A549 (cell line): Measurements from ENCODE around the gene B4GALT1. TPM values are rescaled to one million over a fixed set of nuclear protein-coding genes. Genes with fewer than 3 reads are reported as not detected.

Experiments
- ATAC-seq, 2 experiments: fragments of 200-7000 bp in 1 of 2; fragments of >200 bp in 1 of 2; cut with Nextera tagmentation in 1 of 2; cut with Tn5 transposase in 1 of 2; 3 replicates each; pipeline versions ENCODE4 v1.8.0 to v1.9.1; 2018 to 2020; ENCODE audit warnings: mild to moderate bottlenecking in 1 of 2, moderate library complexity in 1 of 2
- CTCF ChIA-PET: fragments of 300-600 bp; sonication (Branson Sonifier 250); formaldehyde crosslinking; extraction: SDS; loops from one replicate; lab custom pipeline; 2021; ENCODE audit warnings: antibody characterized with exemption, inconsistent platforms; lab: Yijun Ruan, JAX
- POLR2A ChIA-PET: fragments of 350-600 bp; formaldehyde crosslinking; extraction: SDS; loops from one replicate; lab custom pipeline; 2021; ENCODE audit warnings: antibody characterized with exemption, inconsistent platforms; lab: Yijun Ruan, JAX
- DNase-seq, 2 experiments: peaks; one replicate each; pipeline versions ENCODE4 v3.0.0 to v3.0.0-alpha.2; 2011 to 2016; ENCODE audit warnings: low read depth in 1 of 2, low spot score in 1 of 2
- FAIRE-seq: peaks from 2 replicates; lab custom pipeline; 2011; peaks lifted over from hg19 to GRCh38; lab: Jason Lieb, UNC
- H3K27ac ChIP-seq, 2 experiments: fragments of >200 bp; sonication (Bioruptor Twin); formaldehyde crosslinking; 3 replicates each; pipeline ENCODE4 v1.5.1; 2016 to 2017
- H3K4me1 ChIP-seq: fragments of >200 bp; sonication (Bioruptor Twin); formaldehyde crosslinking; 3 replicates; pipeline ENCODE4 v1.6.1; 2016
- H3K4me2 ChIP-seq: fragments of >200 bp; sonication (Bioruptor Twin); formaldehyde crosslinking; 3 replicates; pipeline ENCODE4 v1.6.1; 2016
- H3K4me3 ChIP-seq: fragments of >200 bp; sonication (Bioruptor Twin); formaldehyde crosslinking; 3 replicates; pipeline ENCODE4 v1.5.1; 2016
- H3K9me3 ChIP-seq: fragments of >200 bp; sonication (Bioruptor Twin); formaldehyde crosslinking; 3 replicates; pipeline ENCODE4 v1.6.1; 2016
- BHLHE40 ChIP-seq: IDR thresholded peaks from 2 replicates; pipeline ENCODE4 v1.6.1; 2012; ENCODE audit warnings: low read depth, low read length, inconsistent platforms
- CBX2 ChIP-seq: fragments of 200-600 bp; sonication (generic); IDR thresholded peaks from 2 replicates; pipeline ENCODE4 v1.6.1; 2016; ENCODE audit warnings: low read depth, mild to moderate bottlenecking, borderline replicate concordance
- CEBPB ChIP-seq, 2 experiments: fragments of >200 bp in 1 of 2; sonication (Bioruptor Twin) in 1 of 2; formaldehyde crosslinking in 1 of 2; IDR thresholded peaks; 2 replicates each; pipeline ENCODE4 v1.6.1; 2012 to 2016
- CHD2 ChIP-seq: fragments of 150-350 bp; IDR thresholded peaks from 2 replicates; pipeline ENCODE4 v1.6.1; 2014; ENCODE audit warnings: low read length; ENCODE audit not compliant: partially characterized antibody
- CTCF ChIP-seq: fragments of >200 bp; sonication (Bioruptor Twin); formaldehyde crosslinking; IDR thresholded peaks from 3 replicates; pipeline ENCODE4 v1.5.1; 2016
- EHMT2 ChIP-seq: fragments of 200-600 bp; sonication (generic); IDR thresholded peaks from 2 replicates; pipeline ENCODE4 v1.6.1; 2016; ENCODE audit warnings: antibody characterized with exemption, low read depth, mild to moderate bottlenecking, moderate library complexity
- EP300 ChIP-seq, 2 experiments: fragments of >200 bp; sonication (Bioruptor Twin); formaldehyde crosslinking; IDR thresholded peaks; 2 replicates in 1 of 2; 3 replicates in 1 of 2; pipeline ENCODE4 v1.6.1; 2016 to 2017
- ESRRA ChIP-seq: fragments of 150-350 bp; IDR thresholded peaks from 2 replicates; pipeline ENCODE4 v1.6.1; 2014; ENCODE audit warnings: mild to moderate bottlenecking, low read length, borderline replicate concordance
- FOXS1 ChIP-seq: fragments of 250-450 bp; sonication (Bioruptor Pico); IDR thresholded peaks from 2 replicates; pipeline ENCODE4 v1.5.0; 2020; ENCODE audit warnings: mild to moderate bottlenecking, moderate library complexity
- GATA3 ChIP-seq: IDR thresholded peaks from 2 replicates; pipeline ENCODE4 v1.6.1; 2012; ENCODE audit warnings: borderline replicate concordance
- HES2 ChIP-seq: fragments of >200 bp; sonication (Bioruptor Twin); formaldehyde crosslinking; IDR thresholded peaks from 2 replicates; pipeline ENCODE4 v1.6.1; 2016
- HEYL ChIP-seq: fragments of 250-450 bp; sonication (Bioruptor Pico); IDR thresholded peaks from 2 replicates; pipeline ENCODE4 v1.8.0; 2021; ENCODE audit warnings: mild to moderate bottlenecking, moderate library complexity
- HOXB5 ChIP-seq: fragments of 250-450 bp; sonication (Bioruptor Pico); IDR thresholded peaks from 2 replicates; pipeline ENCODE4 v1.5.0; 2020; ENCODE audit warnings: mild to moderate bottlenecking, moderate library complexity
- KDM1A ChIP-seq: fragments of 200-600 bp; sonication (generic); IDR thresholded peaks from 2 replicates; pipeline ENCODE4 v1.6.1; 2016; ENCODE audit warnings: low read depth, mild to moderate bottlenecking
- MAFK ChIP-seq: fragments of 450-650 bp; IDR thresholded peaks from 2 replicates; pipeline ENCODE4 v1.6.1; 2014; ENCODE audit not compliant: partially characterized antibody
- MYC ChIP-seq: IDR thresholded peaks from 2 replicates; pipeline ENCODE4 v1.6.1; 2012; ENCODE audit warnings: mild to moderate bottlenecking, inconsistent platforms, low read length, improper control_type of control experiment, borderline replicate concordance
- NFE2L2 ChIP-seq: fragments of 150-350 bp; conservative IDR thresholded peaks from 2 replicates; pipeline ENCODE4 v1.6.1; 2014; ENCODE audit warnings: low read length
- NPAS2 ChIP-seq: fragments of 250-450 bp; sonication (Bioruptor Pico); IDR thresholded peaks from 2 replicates; pipeline ENCODE4 v1.8.0; 2022; ENCODE audit warnings: mild to moderate bottlenecking, moderate library complexity, borderline replicate concordance
- NR3C1 ChIP-seq: fragments of >200 bp; sonication (Bioruptor Twin); formaldehyde crosslinking; IDR thresholded peaks from 3 replicates; pipeline ENCODE4 v1.6.1; 2017
- PBX3 ChIP-seq: IDR thresholded peaks from 2 replicates; pipeline ENCODE4 v1.6.1; 2012
- PHF8 ChIP-seq: fragments of 200-600 bp; sonication (generic); IDR thresholded peaks from 2 replicates; pipeline ENCODE4 v1.6.1; 2016; ENCODE audit warnings: low read depth, mild to moderate bottlenecking, antibody characterized with exemption, moderate library complexity, borderline replicate concordance
- RAD21 ChIP-seq, 2 experiments: fragments of >200 bp in 1 of 2; sonication (Bioruptor Twin) in 1 of 2; formaldehyde crosslinking in 1 of 2; IDR thresholded peaks in 1 of 2; conservative IDR thresholded peaks in 1 of 2; 2 replicates in 1 of 2; 3 replicates in 1 of 2; pipeline ENCODE4 v1.6.1; 2012 to 2018; ENCODE audit warnings: inconsistent platforms in 1 of 2
- RARB ChIP-seq: fragments of 250-450 bp; sonication (Bioruptor Pico); IDR thresholded peaks from 2 replicates; pipeline ENCODE4 v1.8.0; 2021; ENCODE audit warnings: mild to moderate bottlenecking, moderate library complexity
- RCOR1 ChIP-seq: fragments of 150-350 bp; IDR thresholded peaks from 2 replicates; pipeline ENCODE4 v1.6.1; 2014; ENCODE audit warnings: antibody characterized with exemption, low read length, low read depth
- RFX5 ChIP-seq: fragments of 450-650 bp; IDR thresholded peaks from 2 replicates; pipeline ENCODE4 v1.7.1; 2014; ENCODE audit warnings: antibody characterized with exemption, mild to moderate bottlenecking, moderate library complexity
- RNF2 ChIP-seq: fragments of 200-600 bp; sonication (generic); IDR thresholded peaks from 2 replicates; pipeline ENCODE4 v1.6.1; 2016; ENCODE audit warnings: low read depth, mild to moderate bottlenecking, antibody characterized with exemption, moderate library complexity, borderline replicate concordance
- SMC3 ChIP-seq: fragments of >200 bp; sonication (Bioruptor Twin); formaldehyde crosslinking; IDR thresholded peaks from 3 replicates; pipeline ENCODE4 v1.6.1; 2018; ENCODE audit warnings: inconsistent platforms
- SREBF2 ChIP-seq: fragments of 450-650 bp; IDR thresholded peaks from 2 replicates; pipeline ENCODE4 v1.6.1; 2014; ENCODE audit warnings: mild to moderate bottlenecking, moderate library complexity
- TFCP2L1 ChIP-seq: fragments of 250-450 bp; sonication (Bioruptor Pico); IDR thresholded peaks from 2 replicates; pipeline ENCODE4 v1.5.0; 2021; ENCODE audit warnings: mild to moderate bottlenecking
- USF2 ChIP-seq: fragments of 450-650 bp; IDR thresholded peaks from 2 replicates; pipeline ENCODE4 v1.6.1; 2014; ENCODE audit warnings: antibody characterized with exemption
- ZC3H11A ChIP-seq: fragments of 450-650 bp; IDR thresholded peaks from 2 replicates; pipeline ENCODE4 v1.6.1; 2014; ENCODE audit warnings: antibody characterized with exemption, mild to moderate bottlenecking
- ZNF302 ChIP-seq: fragments of 250-450 bp; sonication (Bioruptor Pico); IDR thresholded peaks from 2 replicates; pipeline ENCODE4 v1.9.0; 2021; ENCODE audit warnings: inconsistent platforms, mild to moderate bottlenecking, moderate library complexity
- WGBS: methylation state at CpG from one replicate; pipeline ENCODE4 v1.1.6; 2017; ENCODE audit errors: missing lambda C conversion rate; 5-methylcytosine and 5-hydroxymethylcytosine counted together
- polyA plus RNA-seq, 4 experiments: library from polyadenylated mRNA; depleted of rRNA in 3 of 4; stranded (reverse); fragments of >200 nt; fragmentation: RNase III in 1 of 4; extraction: RNeasy Plus Mini Kit Qiagen cat#74134 plus additional on column Dnase treatment in 1 of 4; gene quantifications; 2 replicates in 3 of 4; 3 replicates in 1 of 4; pipeline ENCODE4 v1.2.3, GENCODE V29; 2011 to 2017

Gene B4GALT1
- polyA plus RNA-seq, 2 of the 4 experiments (the other 2 are of a cell fraction): 167 to 180 TPM

GRCh38 chr9:33146298-33146697 lies 20.8 kb downstream of the B4GALT1 start:
- H3K4me1 ChIP-seq: peaks cover 98% of the 10 kb centered on the region
- ATAC-seq (no peak), FAIRE-seq (no peak), DNase-seq (no peak)
- no peak overlapping the region for H3K4me2 ChIP-seq
- no peak overlapping the region for H3K4me3 ChIP-seq
- TF ChIP-seq RFX5: no peak
- TF ChIP-seq EHMT2: no peak
- TF ChIP-seq PHF8: no peak
- no peak for TF ChIP-seq GATA3
- no peak for TF ChIP-seq NPAS2 (CRISPR knock-in tag)
- 0 out of 6 replicates have a peak overlapping the region, but pooled peaks of 1 of the 2 experiments have one; percentile 13 for H3K27ac ChIP-seq
- 94% methylated on average over 2 of the region's 2 CpGs for WGBS
- POLR2A ChIA-PET: no interaction called here
- no peaks in the 10 kb centered on the region for H3K9me3 ChIP-seq
- CTCF ChIA-PET: interaction anchor here (1.6 kb wide), 1 partner anchor 17 kb away, joined by 5 read pairs; no protein-coding TSS in a partner anchor

- POLR2A ChIA-PET: no interaction called here
These were observed 22.6 kb downstream of the B4GALT1 start for GRCh38 chr9:33144551-33144950.

GRCh38 chr9:33143241-33143661 lies 23.9 kb downstream of the B4GALT1 start:
- ChIA-PET POLR2A (interaction anchor here (0.6 to 1.0 kb wide), 2 partner anchors 24 to 93 kb away, joined by 3 read pairs; partner anchors contain the start of gene B4GALT1), CTCF (interaction anchor here (1.2 to 2.5 kb wide), 5 partner anchors 9 to 83 kb away, joined by 3 to 7 read pairs (median 5); no protein-coding TSS in a partner anchor)
- peak overlapping the region in 1 of 2 experiments; percentile 48; a peak in 3 of 6 replicates for H3K27ac ChIP-seq
- no peak for TF ChIP-seq CBX2
- TF ChIP-seq PBX3: no peak
- TF ChIP-seq CEBPB (IDR thresholded peaks at IDR 0.05): peak; percentile 75 to 78; a peak in 3 of 4 replicates
- no peak for TF ChIP-seq USF2
- no peak for TF ChIP-seq RNF2
- TF ChIP-seq RARB: no peak
- no peak for TF ChIP-seq SREBF2
- TF ChIP-seq EP300 (IDR thresholded peaks at IDR 0.05): 0 out of 5 replicates have a peak, but pooled peaks of 1 of the 2 experiments have one; percentile 10
- peak; percentile 51; the same call in 1 of the 2 replicates for TF ChIP-seq HES2
- TF ChIP-seq FOXS1 (CRISPR knock-in tag): no peak
- TF ChIP-seq MAFK: no peak
- TF ChIP-seq NR3C1: no peak
- DNase-seq (peak in 1 of 2 experiments; percentile 29), FAIRE-seq (no peak), ATAC-seq (0 out of 6 replicates have a peak, but pooled peaks of 1 of the 2 experiments have one; percentile 30)
- H3K9me3 ChIP-seq: no peaks in the 10 kb centered on the region
- peaks cover 98% of the 10 kb centered on the region for H3K4me1 ChIP-seq
- peak overlapping the region; percentile 54 for H3K4me2 ChIP-seq
- WGBS: 91% methylated on average over 2 of the region's 2 CpGs
- H3K4me3 ChIP-seq: no peak overlapping the region

More at GRCh38 chr9:33144551-33144950, 22.6 kb downstream of the B4GALT1 start:
- Histone ChIP-seq H3K4me1 (peaks cover 98% of the 10 kb centered on the region), H3K9me3 (no peaks in the 10 kb centered on the region), H3K27ac (peak overlapping the region in 1 of 2 experiments; percentile 48; a peak in 4 of 6 replicates), H3K4me3 (no peak overlapping the region), H3K4me2 (peak overlapping the region; percentile 54; the same call in 1 of the 3 replicates)
- no peak for ATAC-seq
- no peak for FAIRE-seq
- CTCF ChIA-PET: interaction anchor here (0.6 to 2.5 kb wide), 5 partner anchors 13 to 82 kb away, joined by 3 to 7 read pairs (median 4); no protein-coding TSS in a partner anchor
- no peak for DNase-seq
- TF ChIP-seq NR3C1 (no peak), NFE2L2 (no peak), ESRRA (no peak), HEYL (CRISPR knock-in tag) (no peak), RARB (no peak), CHD2 (no peak), ZNF302 (CRISPR knock-in tag) (no peak), RAD21 (conservative IDR thresholded peaks at IDR 0.05 in 1 of 2, IDR thresholded peaks at IDR 0.05 in 1 of 2) (no peak), TFCP2L1 (CRISPR knock-in tag) (no peak), NPAS2 (CRISPR knock-in tag) (no peak), RCOR1 (no peak), KDM1A (no peak), HOXB5 (CRISPR knock-in tag) (no peak), PHF8 (no peak), BHLHE40 (no peak), MYC (no peak), CTCF (no peak), ZC3H11A (no peak), SMC3 (no peak)
- TF ChIP-seq, all 56 proteins: peak for 0
- WGBS: 92% methylated on average over 3 of the region's 3 CpGs
